GM12891 (cell line): ENCODE results near the gene MKRN3.

Experiments
- PAX5 ChIP-seq: IDR thresholded peaks from 2 replicates; pipeline ENCODE4 v1.6.1; 2011; ENCODE audit warnings: low read length, moderate library complexity, mild to moderate bottlenecking; ENCODE audit not compliant: insufficient read depth, severe bottlenecking
- POLR2A ChIP-seq: IDR thresholded peaks from 2 replicates; pipeline ENCODE4 v1.6.1; 2011; ENCODE audit warnings: low read depth, low read length, control low read depth
- POLR2AphosphoS5 ChIP-seq: IDR thresholded peaks from 2 replicates; pipeline ENCODE4 v1.6.1; 2011; ENCODE audit warnings: low read depth, low read length, control low read depth
- POU2F2 ChIP-seq: IDR thresholded peaks from 2 replicates; pipeline ENCODE4 v1.6.1; 2011; ENCODE audit warnings: low read depth, mild to moderate bottlenecking, control low read depth, low read length, moderate library complexity
- SPI1 ChIP-seq: IDR thresholded peaks from 2 replicates; pipeline ENCODE4 v1.6.1; 2011; ENCODE audit warnings: low read depth, low read length, control low read depth
- TAF1 ChIP-seq: IDR thresholded peaks from 2 replicates; pipeline ENCODE4 v1.6.1; 2011; ENCODE audit warnings: low read depth, low read length, control low read depth

DNA sequence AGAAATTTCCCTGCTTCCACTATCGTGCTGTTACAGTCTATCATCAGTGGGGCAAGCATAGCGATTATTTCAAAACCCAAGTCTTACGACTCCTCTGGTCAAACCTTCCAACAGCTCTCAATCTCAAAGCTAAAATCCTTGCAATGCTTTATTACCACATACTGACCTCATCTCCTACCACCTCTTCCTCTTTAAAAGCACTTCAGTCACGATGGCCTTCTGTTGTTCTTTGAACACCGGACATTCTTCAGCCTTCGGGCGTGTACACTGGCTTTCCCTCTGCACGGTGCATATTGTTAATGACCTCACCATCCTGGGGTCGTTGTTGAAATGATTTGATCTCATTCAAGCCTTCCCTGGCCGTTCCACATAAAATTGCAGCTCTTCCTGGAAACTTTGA lies 51.1 kb downstream of the MKRN3 start:
- TF ChIP-seq TAF1: no peak
- TF ChIP-seq POLR2A: no peak
- no peak for TF ChIP-seq SPI1
- no peak for TF ChIP-seq POLR2AphosphoS5
- TF ChIP-seq PAX5: no peak
- no peak for TF ChIP-seq POU2F2
